Upper lobe of left lung (tissue), 6 donors: ENCODE results near the gene RANBP3L. TPM values are rescaled to one million over a fixed set of nuclear protein-coding genes. Genes with fewer than 3 reads are reported as not detected.
"Not testable (repeated sequence)": the region's sequence is repeated elsewhere in the genome, so short reads cannot be mapped to it uniquely, and the experiment has no call there.

Experiments
- ATAC-seq, 2 donors: fragments of 200-7000 bp; cut with Tn5 transposase; one replicate each; pipeline ENCODE4 v1.9.1; 2022; ENCODE audit warnings: mild to moderate bottlenecking in 2 of 2, moderate library complexity in 2 of 2; ENCODE audit not compliant: low FRiP score in 2 of 2
- DNase-seq, 2 donors: peaks; one replicate each; pipeline ENCODE4 v3.0.0-alpha.2; 2019 to 2020
- H3K27ac ChIP-seq, 4 donors: fragments of 200-600 bp; sonication (generic); one replicate each; pipeline ENCODE4 v1.5.1; 2016 to 2019
- H3K27me3 ChIP-seq, 4 donors: fragments of 200-600 bp; sonication (generic); one replicate each; pipeline ENCODE4 v1.5.1; 2017 to 2019
- H3K36me3 ChIP-seq, 4 donors: fragments of 200-600 bp; sonication (generic); one replicate each; pipeline ENCODE4 v1.5.1; 2016 to 2019
- H3K4me1 ChIP-seq, 4 donors: fragments of 200-600 bp; sonication (generic); one replicate each; pipeline ENCODE4 v1.5.1; 2018 to 2019
- H3K4me3 ChIP-seq, 4 donors: fragments of 200-600 bp; sonication (generic); one replicate each; pipeline ENCODE4 v1.5.1; 2017 to 2019; ENCODE audit warnings: mild to moderate bottlenecking in 2 of 4, moderate library complexity in 1 of 4
- H3K9me3 ChIP-seq, 4 donors: fragments of 200-600 bp; sonication (generic); one replicate each; pipeline ENCODE4 v1.5.1; 2018 to 2019
- EP300 ChIP-seq, 4 donors: sonication (generic); formaldehyde crosslinking; IDR thresholded peaks; one replicate each; pipeline ENCODE4 v1.5.1; 2017; ENCODE audit warnings: antibody characterized with exemption in 4 of 4, control low read depth in 2 of 4
- POLR2A ChIP-seq, 4 donors: fragments of 450-650 bp; IDR thresholded peaks; one replicate each; pipeline ENCODE4 v1.5.1; 2016 to 2017; ENCODE audit warnings: antibody characterized with exemption in 4 of 4, mild to moderate bottlenecking in 2 of 4
- POLR2AphosphoS5 ChIP-seq, 2 donors: sonication (generic); formaldehyde crosslinking; IDR thresholded peaks; one replicate each; pipeline ENCODE4 v1.5.1; 2017; ENCODE audit warnings: antibody characterized with exemption in 2 of 2
- WGBS, 2 donors: methylation state at CpG; one replicate each; pipeline ENCODE4 v1.1.5; 2017 to 2018; 5-methylcytosine and 5-hydroxymethylcytosine counted together
- total RNA-seq, 6 donors: library from RNA; depleted of rRNA in 4 of 6; stranded (reverse); fragments of >200 nt in 4 of 6; gene quantifications; one replicate each; pipeline versions ENCODE4 v1.1.0 to v1.2.1, GENCODE V29; 2016 to 2021
- TF ChIP-seq, protein P1 (sequence below), 6 experiments: fragments of 450-650 bp in 4 of 6; fragments of 200-600 bp in 2 of 6; sonication (generic) in 2 of 6; IDR thresholded peaks; one replicate each; pipeline ENCODE4 v1.5.1; 2016 to 2019; ENCODE audit warnings: antibody characterized with exemption in 6 of 6
- donor health status: DM: no; HTN: no; CAD: no; lungs with moderate emphysema.
- donor health status: DM: no; HTN: yes; CAD: no; lungs with severe emphysema.

Gene RANBP3L
- total RNA-seq, 6 donors from 2014 or later: 1.1 to 4.6 (median 2.8) TPM

DNA sequence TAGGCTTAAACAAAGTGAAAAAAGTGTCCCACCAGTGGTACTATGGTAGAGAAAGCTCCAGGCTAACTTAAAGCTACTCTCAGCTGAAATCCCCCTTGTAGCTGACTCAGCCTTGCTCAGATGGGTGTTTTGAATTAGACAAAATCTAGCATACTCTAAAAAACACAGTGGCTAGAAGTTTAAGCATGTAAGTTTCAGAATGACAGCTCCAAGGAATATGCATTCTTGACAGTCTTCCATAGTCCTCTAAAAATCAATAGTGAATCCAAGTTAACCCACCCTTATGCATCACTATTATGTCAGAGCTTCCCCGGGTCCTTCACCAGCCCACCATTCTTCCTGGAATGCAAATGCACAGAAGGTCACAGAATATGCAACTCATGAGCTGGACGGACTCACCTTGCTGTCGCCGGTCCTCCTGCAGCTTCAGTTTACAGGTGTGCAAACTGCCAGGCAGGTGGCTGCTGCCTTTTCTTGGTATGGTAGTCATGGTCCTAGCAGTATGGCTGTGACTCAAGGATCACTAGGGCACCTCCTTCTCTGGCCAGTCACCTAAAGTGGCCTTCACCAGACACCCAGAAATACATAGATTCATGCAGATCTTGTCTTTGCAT lies 668 bp downstream of the RANBP3L start:
- no peak for TF ChIP-seq POLR2AphosphoS5 (IDR thresholded peaks at IDR 0.05)
- no peak for TF ChIP-seq EP300 (IDR thresholded peaks at IDR 0.05)
- TF ChIP-seq, protein P1, sequence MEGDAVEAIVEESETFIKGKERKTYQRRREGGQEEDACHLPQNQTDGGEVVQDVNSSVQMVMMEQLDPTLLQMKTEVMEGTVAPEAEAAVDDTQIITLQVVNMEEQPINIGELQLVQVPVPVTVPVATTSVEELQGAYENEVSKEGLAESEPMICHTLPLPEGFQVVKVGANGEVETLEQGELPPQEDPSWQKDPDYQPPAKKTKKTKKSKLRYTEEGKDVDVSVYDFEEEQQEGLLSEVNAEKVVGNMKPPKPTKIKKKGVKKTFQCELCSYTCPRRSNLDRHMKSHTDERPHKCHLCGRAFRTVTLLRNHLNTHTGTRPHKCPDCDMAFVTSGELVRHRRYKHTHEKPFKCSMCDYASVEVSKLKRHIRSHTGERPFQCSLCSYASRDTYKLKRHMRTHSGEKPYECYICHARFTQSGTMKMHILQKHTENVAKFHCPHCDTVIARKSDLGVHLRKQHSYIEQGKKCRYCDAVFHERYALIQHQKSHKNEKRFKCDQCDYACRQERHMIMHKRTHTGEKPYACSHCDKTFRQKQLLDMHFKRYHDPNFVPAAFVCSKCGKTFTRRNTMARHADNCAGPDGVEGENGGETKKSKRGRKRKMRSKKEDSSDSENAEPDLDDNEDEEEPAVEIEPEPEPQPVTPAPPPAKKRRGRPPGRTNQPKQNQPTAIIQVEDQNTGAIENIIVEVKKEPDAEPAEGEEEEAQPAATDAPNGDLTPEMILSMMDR (IDR thresholded peaks at IDR 0.05): no peak
- no peaks in the 10 kb centered on the region for H3K36me3 ChIP-seq
- H3K27ac ChIP-seq: peak overlapping the region in 3 of 4 donors; percentile 38 to 79 (median 72)
- DNase-seq (no peak), ATAC-seq (no peak)
- H3K9me3 ChIP-seq: no peaks in the 10 kb centered on the region
- peak overlapping the region in 3 of 4 donors; percentile 25 to 41 (median 29) for H3K4me3 ChIP-seq
- H3K27me3 ChIP-seq: no peaks in the 10 kb centered on the region
- peaks cover 4 to 16% (median 9%) of the 10 kb centered on the region in 4 donors for H3K4me1 ChIP-seq
- 82 to 91% methylated on average over 3 to 4 of the region's 4 CpGs for WGBS, 2 donors

DNA sequence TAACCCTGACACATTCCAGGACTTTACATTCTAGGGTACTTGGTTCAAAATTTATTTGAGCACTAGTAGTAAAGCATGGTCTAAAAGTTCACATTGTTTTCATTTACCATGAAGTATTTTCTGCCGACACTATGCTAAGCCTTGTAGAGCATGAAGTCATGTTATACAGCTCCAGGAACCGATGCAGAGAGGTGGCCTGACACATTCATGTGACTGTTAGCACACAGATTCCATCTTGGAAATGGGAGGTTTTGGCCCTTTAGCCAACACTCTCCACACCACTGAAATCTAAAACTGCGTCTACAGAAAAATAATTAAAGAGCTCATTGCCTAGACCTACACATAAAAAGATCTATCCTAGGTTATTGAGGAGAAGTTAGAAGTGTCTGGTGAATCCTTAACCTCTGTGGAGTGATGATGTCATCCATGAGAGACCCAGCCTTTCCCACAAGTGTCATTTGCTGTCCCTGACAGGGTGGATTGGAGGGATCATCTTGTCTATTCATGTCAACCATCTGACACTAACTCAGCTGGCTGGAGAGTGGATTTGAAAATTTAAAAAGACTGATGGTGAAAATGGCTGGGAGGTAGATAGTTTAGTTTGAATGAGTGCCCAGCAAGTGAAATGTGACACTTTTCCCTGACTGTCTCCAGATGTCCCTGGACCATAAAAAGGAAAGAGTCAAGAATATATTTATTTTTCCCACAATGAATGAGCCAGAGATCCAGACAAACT lies 1.3 kb downstream of the RANBP3L start:
- TF ChIP-seq POLR2A (IDR thresholded peaks at IDR 0.05) (no peak), EP300 (IDR thresholded peaks at IDR 0.05) (no peak), POLR2AphosphoS5 (IDR thresholded peaks at IDR 0.05) (no peak)
- TF ChIP-seq, protein P1 (IDR thresholded peaks at IDR 0.05): no peak
- Histone ChIP-seq H3K9me3 (no peaks in the 10 kb centered on the region), H3K27me3 (no peaks in the 10 kb centered on the region), H3K36me3 (no peaks in the 10 kb centered on the region), H3K27ac (peak overlapping the region in 2 of 4 donors; percentile 10 to 72), H3K4me3 (peak overlapping the region in 3 of 4 donors; percentile 25 to 41 (median 29)), H3K4me1 (peaks cover under 1 to 13% (median 8%) of the 10 kb centered on the region in 4 donors)
- peak in 1 of 2 donors; percentile 7 for ATAC-seq
- DNase-seq: no peak
- WGBS, 2 donors: 78 to 82% methylated on average over 3 of the region's 3 CpGs

DNA sequence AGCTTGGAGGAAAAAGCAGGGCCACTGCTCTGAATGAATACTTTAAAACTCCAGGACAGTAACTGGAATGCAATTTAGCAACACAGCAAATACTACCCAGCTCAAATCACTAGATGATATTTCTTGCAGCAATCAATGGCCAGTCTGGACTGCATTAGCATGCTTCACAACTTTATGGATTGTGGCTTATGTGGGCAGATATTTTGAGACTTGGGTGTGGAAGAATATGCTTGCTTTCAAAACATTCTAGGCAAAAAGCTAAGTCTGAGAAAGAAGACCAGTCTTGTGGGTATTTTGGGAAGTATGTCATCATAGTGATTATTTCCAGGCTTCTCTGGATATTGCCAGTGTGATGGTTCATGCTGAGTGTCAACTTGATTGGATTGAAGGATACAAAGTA lies 3.1 kb downstream of the RANBP3L start:
- Histone ChIP-seq H3K27ac (no peak overlapping the region), H3K36me3 (no peaks in the 10 kb centered on the region), H3K4me3 (no peak overlapping the region), H3K4me1 (peaks cover 0 to 13% (median 8%) of the 10 kb centered on the region in 4 donors), H3K9me3 (no peaks in the 10 kb centered on the region), H3K27me3 (no peaks in the 10 kb centered on the region)
- ATAC-seq: peak in 1 of 2 donors; percentile 5
- DNase-seq: no peak
- TF ChIP-seq, protein P1 (IDR thresholded peaks at IDR 0.05): no peak
- TF ChIP-seq POLR2AphosphoS5 (IDR thresholded peaks at IDR 0.05): no peak
- TF ChIP-seq POLR2A (IDR thresholded peaks at IDR 0.05): no peak
- TF ChIP-seq EP300 (IDR thresholded peaks at IDR 0.05): no peak

DNA sequence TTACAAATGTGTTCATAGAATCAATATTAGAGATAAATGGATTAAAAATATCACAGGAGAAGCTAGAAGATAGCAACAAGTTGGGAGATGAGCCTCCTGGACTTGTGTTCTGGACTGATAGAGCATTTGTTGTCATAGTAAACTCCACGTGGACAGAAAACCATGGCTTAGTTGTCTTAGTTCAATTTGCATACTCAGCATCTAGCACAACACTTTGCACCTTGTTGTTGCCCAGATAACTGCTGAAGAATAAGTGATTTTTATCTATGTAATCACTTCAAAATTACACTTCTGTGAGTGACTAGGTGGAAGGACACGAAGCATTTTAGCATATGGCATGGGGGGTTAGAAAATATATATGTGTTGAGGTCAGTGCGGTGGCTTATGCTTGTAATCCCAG lies 4.0 kb downstream of the RANBP3L start:
- DNase-seq (no peak), ATAC-seq (no peak)
- TF ChIP-seq POLR2A (IDR thresholded peaks at IDR 0.05): no peak
- Histone ChIP-seq H3K27ac (no peak overlapping the region), H3K9me3 (no peaks in the 10 kb centered on the region), H3K36me3 (no peaks in the 10 kb centered on the region), H3K27me3 (no peaks in the 10 kb centered on the region), H3K4me1 (peaks cover 0 to 11% (median 8%) of the 10 kb centered on the region in 4 donors), H3K4me3 (no peak overlapping the region)
- WGBS, 2 donors: 83 to 94% methylated on average over 3 of the region's 3 CpGs

DNA sequence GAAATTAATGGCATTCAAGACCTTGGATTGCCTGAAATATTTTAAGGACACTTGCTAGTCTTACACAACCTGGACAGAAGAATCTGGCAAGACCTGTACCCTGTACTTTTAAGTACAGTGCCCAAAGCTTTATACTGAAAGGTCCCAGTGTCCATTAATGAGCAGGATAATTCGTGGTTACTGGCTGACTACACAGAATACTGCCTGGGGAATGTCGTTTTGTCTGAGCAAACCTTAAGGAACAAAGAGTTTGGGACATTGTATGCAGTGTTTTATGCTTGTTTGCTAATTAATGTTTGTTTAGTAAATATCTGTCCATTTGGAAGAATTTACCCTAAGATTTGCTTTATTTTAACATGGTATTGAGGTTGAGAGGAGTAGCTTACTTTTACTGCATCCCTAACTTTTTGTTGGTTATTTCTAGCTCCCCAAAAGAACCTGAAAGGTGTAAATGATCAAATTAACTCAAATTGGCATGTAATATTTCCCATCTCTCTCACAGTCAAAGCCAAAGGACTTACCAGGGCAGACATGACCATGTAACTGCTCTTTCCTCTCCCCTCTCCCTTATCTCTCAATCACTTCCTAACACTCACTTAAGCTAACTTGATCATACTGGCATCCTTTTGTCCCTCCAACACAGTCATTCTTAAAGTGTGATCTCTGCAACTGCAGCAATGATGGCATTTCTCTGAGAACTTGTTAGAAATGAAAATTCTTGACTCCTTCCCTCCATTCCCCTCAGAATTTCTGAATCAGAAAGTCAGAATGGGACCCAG lies 15.7 kb downstream of the RANBP3L start:
- Histone ChIP-seq H3K9me3 (no peaks in the 10 kb centered on the region), H3K4me3 (no peak overlapping the region), H3K36me3 (no peaks in the 10 kb centered on the region), H3K4me1 (no peaks in the 10 kb centered on the region), H3K27ac (no peak overlapping the region), H3K27me3 (no peaks in the 10 kb centered on the region)
- 49 to 52% methylated on average over 2 of the region's 2 CpGs for WGBS, 2 donors
- DNase-seq: no peak
- no peak for ATAC-seq
- TF ChIP-seq POLR2A (IDR thresholded peaks at IDR 0.05) (no peak), EP300 (IDR thresholded peaks at IDR 0.05) (no peak), POLR2AphosphoS5 (IDR thresholded peaks at IDR 0.05) (no peak)
- TF ChIP-seq, protein P1 (IDR thresholded peaks at IDR 0.05): no peak

DNA sequence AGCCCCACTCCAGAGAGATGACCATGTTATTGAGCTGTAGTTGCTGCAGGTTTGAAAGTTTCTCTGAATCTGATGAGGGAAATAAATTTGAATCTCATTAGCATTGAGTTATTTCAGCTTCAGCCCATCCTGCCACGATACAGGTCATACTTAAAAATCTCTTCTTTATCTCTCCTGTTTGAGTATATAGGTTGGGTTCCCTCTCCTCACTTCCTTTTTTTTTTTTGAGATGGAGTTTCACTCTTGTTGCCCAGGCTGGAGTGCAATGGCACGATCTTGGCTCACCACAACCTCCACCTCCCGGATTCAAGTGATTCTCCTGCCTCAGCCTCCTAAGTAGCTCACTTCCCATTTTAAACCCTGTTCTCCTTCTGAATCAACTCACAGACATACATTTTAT lies 17.9 kb downstream of the RANBP3L start:
- not testable (repeated sequence) for H3K36me3 ChIP-seq, H3K4me1 ChIP-seq, H3K9me3 ChIP-seq, ATAC-seq, DNase-seq, H3K27me3 ChIP-seq, H3K27ac ChIP-seq, H3K4me3 ChIP-seq
- 75 to 90% methylated on average over 3 of the region's 3 CpGs for WGBS, 2 donors
